Neural cell (in vitro differentiated cells): ENCODE results near the gene IWS1. TPM values are rescaled to one million over a fixed set of nuclear protein-coding genes. Genes with fewer than 3 reads are reported as not detected.

ENCODE experiments used
- H2AFZ ChIP-seq: fragments of 200-600, 300-800 bp; sonication (generic), shearing (Covaris generic); 2 replicates; pipeline ENCODE4 v1.6.0; 2014; ENCODE audit warnings: low read depth, mild to moderate bottlenecking, antibody characterized with exemption, low read length, moderate library complexity
- H3F3A ChIP-seq: fragments of 200-600 bp; shearing (Covaris generic); 2 replicates; pipeline ENCODE4 v1.6.1; 2016; ENCODE audit warnings: mild to moderate bottlenecking, moderate library complexity, mixed read lengths, antibody characterized with exemption, low read length; ENCODE audit not compliant: insufficient read depth, poor library complexity, severe bottlenecking
- H3K27ac ChIP-seq: fragments of 200-600, 300-800 bp; sonication (generic), shearing (Covaris generic); 2 replicates; pipeline ENCODE4 v1.5.1; 2014; ENCODE audit warnings: mild to moderate bottlenecking, low read length, moderate library complexity
- H3K27me3 ChIP-seq: fragments of 300-800, 200-600 bp; sonication (generic), shearing (Covaris generic); 2 replicates; pipeline ENCODE4 v1.6.0; 2014; ENCODE audit warnings: mild to moderate bottlenecking, low read depth, low read length, moderate library complexity; ENCODE audit not compliant: insufficient read depth
- H3K36me3 ChIP-seq: fragments of 300-800, 200-600 bp; sonication (generic), shearing (Covaris generic); 2 replicates; pipeline ENCODE4 v1.5.1; 2014; ENCODE audit warnings: mild to moderate bottlenecking, antibody characterized with exemption, low read length, moderate library complexity; ENCODE audit not compliant: insufficient read depth
- H3K4me2 ChIP-seq: fragments of 300-800, 200-600 bp; sonication (generic), shearing (Covaris generic); 2 replicates; pipeline ENCODE4 v1.6.0; 2014; ENCODE audit warnings: mild to moderate bottlenecking, low read length
- H3K4me3 ChIP-seq: fragments of 300-800, 200-600 bp; sonication (generic), shearing (Covaris generic); 2 replicates; pipeline ENCODE4 v1.5.1; 2014; ENCODE audit warnings: mild to moderate bottlenecking, low read length, moderate library complexity
- H3K79me2 ChIP-seq: fragments of 200-600 bp; shearing (Covaris generic); replicated peaks from 2 replicates; pipeline ENCODE4 v1.6.0; 2014; ENCODE audit warnings: mild to moderate bottlenecking, low read length, moderate library complexity; ENCODE audit not compliant: insufficient read depth
- H3K9ac ChIP-seq: fragments of 300-800, 200-600 bp; sonication (generic), shearing (Covaris generic); 2 replicates; pipeline ENCODE4 v1.6.1; 2016; ENCODE audit warnings: mild to moderate bottlenecking, low read length, mixed read lengths
- H3K9me2 ChIP-seq: fragments of 200-600 bp; shearing (Covaris generic); 2 replicates; pipeline ENCODE4 v1.6.1; 2016; ENCODE audit warnings: mild to moderate bottlenecking, low read length, mixed read lengths; ENCODE audit not compliant: insufficient read depth
- H3K9me3 ChIP-seq: fragments of 200-600, 300-800 bp; sonication (generic), shearing (Covaris generic); 2 replicates; pipeline ENCODE4 v1.6.1; 2016; ENCODE audit warnings: mild to moderate bottlenecking, mixed run types, low read length, moderate library complexity, mixed read lengths
- H4K20me1 ChIP-seq: fragments of 200-600 bp; shearing (Covaris generic); 2 replicates; pipeline ENCODE4 v1.6.1; 2016; ENCODE audit warnings: mild to moderate bottlenecking, mixed run types; ENCODE audit not compliant: insufficient read depth
- EP300 ChIP-seq: fragments of 450-650 bp; conservative IDR thresholded peaks from 2 replicates; pipeline ENCODE4 v1.6.1; 2014; ENCODE audit warnings: antibody characterized with exemption, mild to moderate bottlenecking, moderate library complexity; ENCODE audit not compliant: poor library complexity, severe bottlenecking
- EZH2 ChIP-seq: fragments of 200-600, 300-800 bp; shearing (Covaris generic), sonication (generic); IDR thresholded peaks from 2 replicates; pipeline ENCODE4 v1.6.1; 2014; ENCODE audit warnings: antibody characterized with exemption, low read length, borderline replicate concordance, mild to moderate bottlenecking; ENCODE audit not compliant: insufficient read depth, poor library complexity, severe bottlenecking
- MXI1 ChIP-seq: fragments of 450-650 bp; conservative IDR thresholded peaks from 2 replicates; pipeline ENCODE4 v1.6.1; 2014; ENCODE audit warnings: antibody characterized with exemption, mild to moderate bottlenecking; ENCODE audit not compliant: poor library complexity, severe bottlenecking
- POLR2AphosphoS5 ChIP-seq: IDR thresholded peaks from 2 replicates; pipeline ENCODE4 v1.6.1; 2012
- RAD21 ChIP-seq: fragments of 450-650 bp; conservative IDR thresholded peaks from 2 replicates; pipeline ENCODE4 v1.6.1; 2014; ENCODE audit warnings: antibody characterized with exemption, mild to moderate bottlenecking, moderate library complexity
- SMC3 ChIP-seq: fragments of 450-650 bp; conservative IDR thresholded peaks from 2 replicates; pipeline ENCODE4 v1.6.1; 2014; ENCODE audit warnings: antibody characterized with exemption, mild to moderate bottlenecking, moderate library complexity; ENCODE audit not compliant: poor library complexity
- TAF1 ChIP-seq: IDR thresholded peaks from 2 replicates; pipeline ENCODE4 v1.6.1; 2012; ENCODE audit warnings: low read depth
- polyA plus RNA-seq: library from polyadenylated mRNA; depleted of rRNA; stranded (reverse); fragments of >200 nt; gene quantifications from 2 replicates; pipeline ENCODE4 v1.2.3, GENCODE V29; 2014
- TF ChIP-seq, protein P1 (sequence below): fragments of 450-650 bp; IDR thresholded peaks from 2 replicates; pipeline ENCODE4 v1.5.1; 2014; ENCODE audit warnings: antibody characterized with exemption, mild to moderate bottlenecking, moderate library complexity; ENCODE audit not compliant: poor library complexity, severe bottlenecking
- TF ChIP-seq, protein P2 (sequence below): IDR thresholded peaks from 2 replicates; pipeline ENCODE4 v1.6.1; 2012; ENCODE audit warnings: borderline replicate concordance

IWS1 gene
- polyA plus RNA-seq, 1 donor from 2014 or later = 49.3 TPM

DNA sequence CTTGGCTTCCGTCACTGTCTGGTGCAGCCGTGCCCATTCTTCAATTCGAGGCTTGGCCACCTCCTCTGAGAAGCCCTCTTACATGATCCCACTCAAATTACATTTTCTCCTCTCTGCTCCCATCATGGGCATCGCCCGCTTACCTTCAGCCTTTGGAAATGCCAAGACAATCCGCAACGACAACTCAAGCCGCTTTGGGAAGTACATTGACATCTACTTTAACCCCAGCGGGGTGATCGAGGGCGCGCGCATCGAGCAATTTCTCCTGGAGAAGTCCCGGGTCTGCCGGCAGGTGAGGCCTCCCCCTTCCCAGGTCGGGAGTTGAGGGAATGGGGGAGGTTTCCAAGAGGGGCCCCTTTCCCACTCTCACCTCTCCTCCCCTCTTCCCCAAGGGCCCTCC lies 47.5 kb upstream of the IWS1 start:
- H3K27me3 ChIP-seq = no peaks in the 10 kb centered on the region
- H3K4me2 ChIP-seq = no peak overlapping the region
- no peak for TF ChIP-seq EP300
- TF ChIP-seq EZH2 = no peak
- no peak for TF ChIP-seq POLR2AphosphoS5
- TF ChIP-seq, protein P1, sequence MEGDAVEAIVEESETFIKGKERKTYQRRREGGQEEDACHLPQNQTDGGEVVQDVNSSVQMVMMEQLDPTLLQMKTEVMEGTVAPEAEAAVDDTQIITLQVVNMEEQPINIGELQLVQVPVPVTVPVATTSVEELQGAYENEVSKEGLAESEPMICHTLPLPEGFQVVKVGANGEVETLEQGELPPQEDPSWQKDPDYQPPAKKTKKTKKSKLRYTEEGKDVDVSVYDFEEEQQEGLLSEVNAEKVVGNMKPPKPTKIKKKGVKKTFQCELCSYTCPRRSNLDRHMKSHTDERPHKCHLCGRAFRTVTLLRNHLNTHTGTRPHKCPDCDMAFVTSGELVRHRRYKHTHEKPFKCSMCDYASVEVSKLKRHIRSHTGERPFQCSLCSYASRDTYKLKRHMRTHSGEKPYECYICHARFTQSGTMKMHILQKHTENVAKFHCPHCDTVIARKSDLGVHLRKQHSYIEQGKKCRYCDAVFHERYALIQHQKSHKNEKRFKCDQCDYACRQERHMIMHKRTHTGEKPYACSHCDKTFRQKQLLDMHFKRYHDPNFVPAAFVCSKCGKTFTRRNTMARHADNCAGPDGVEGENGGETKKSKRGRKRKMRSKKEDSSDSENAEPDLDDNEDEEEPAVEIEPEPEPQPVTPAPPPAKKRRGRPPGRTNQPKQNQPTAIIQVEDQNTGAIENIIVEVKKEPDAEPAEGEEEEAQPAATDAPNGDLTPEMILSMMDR = no peak
- no peak for TF ChIP-seq TAF1
- no peak for TF ChIP-seq MXI1
- no peak for TF ChIP-seq RAD21
- TF ChIP-seq, protein P2, sequence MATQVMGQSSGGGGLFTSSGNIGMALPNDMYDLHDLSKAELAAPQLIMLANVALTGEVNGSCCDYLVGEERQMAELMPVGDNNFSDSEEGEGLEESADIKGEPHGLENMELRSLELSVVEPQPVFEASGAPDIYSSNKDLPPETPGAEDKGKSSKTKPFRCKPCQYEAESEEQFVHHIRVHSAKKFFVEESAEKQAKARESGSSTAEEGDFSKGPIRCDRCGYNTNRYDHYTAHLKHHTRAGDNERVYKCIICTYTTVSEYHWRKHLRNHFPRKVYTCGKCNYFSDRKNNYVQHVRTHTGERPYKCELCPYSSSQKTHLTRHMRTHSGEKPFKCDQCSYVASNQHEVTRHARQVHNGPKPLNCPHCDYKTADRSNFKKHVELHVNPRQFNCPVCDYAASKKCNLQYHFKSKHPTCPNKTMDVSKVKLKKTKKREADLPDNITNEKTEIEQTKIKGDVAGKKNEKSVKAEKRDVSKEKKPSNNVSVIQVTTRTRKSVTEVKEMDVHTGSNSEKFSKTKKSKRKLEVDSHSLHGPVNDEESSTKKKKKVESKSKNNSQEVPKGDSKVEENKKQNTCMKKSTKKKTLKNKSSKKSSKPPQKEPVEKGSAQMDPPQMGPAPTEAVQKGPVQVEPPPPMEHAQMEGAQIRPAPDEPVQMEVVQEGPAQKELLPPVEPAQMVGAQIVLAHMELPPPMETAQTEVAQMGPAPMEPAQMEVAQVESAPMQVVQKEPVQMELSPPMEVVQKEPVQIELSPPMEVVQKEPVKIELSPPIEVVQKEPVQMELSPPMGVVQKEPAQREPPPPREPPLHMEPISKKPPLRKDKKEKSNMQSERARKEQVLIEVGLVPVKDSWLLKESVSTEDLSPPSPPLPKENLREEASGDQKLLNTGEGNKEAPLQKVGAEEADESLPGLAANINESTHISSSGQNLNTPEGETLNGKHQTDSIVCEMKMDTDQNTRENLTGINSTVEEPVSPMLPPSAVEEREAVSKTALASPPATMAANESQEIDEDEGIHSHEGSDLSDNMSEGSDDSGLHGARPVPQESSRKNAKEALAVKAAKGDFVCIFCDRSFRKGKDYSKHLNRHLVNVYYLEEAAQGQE = no peak
- no peak for TF ChIP-seq SMC3
- no peak overlapping the region for H3K27ac ChIP-seq
- no peak overlapping the region for H2AFZ ChIP-seq
- no peaks in the 10 kb centered on the region for H3K36me3 ChIP-seq
- H3K9me3 ChIP-seq = no peaks in the 10 kb centered on the region
- no peak overlapping the region for H3K4me3 ChIP-seq
- no peaks in the 10 kb centered on the region for H3F3A ChIP-seq
- H3K9ac ChIP-seq = no peak overlapping the region
- no peaks in the 10 kb centered on the region for H3K9me2 ChIP-seq
- no peaks in the 10 kb centered on the region for H4K20me1 ChIP-seq
- H3K79me2 ChIP-seq = no peaks in the 10 kb centered on the region

- no peaks in the 10 kb centered on the region for H3K9me3 ChIP-seq
- H3K27me3 ChIP-seq = no peaks in the 10 kb centered on the region
- H3K27ac ChIP-seq = no peak overlapping the region
- no peak for TF ChIP-seq EP300
- TF ChIP-seq, protein P2 = no peak
- TF ChIP-seq, protein P1 = no peak
- TF ChIP-seq POLR2AphosphoS5 = no peak
- TF ChIP-seq TAF1 = no peak
- no peak for TF ChIP-seq MXI1
- no peaks in the 10 kb centered on the region for H3K36me3 ChIP-seq
- no peaks in the 10 kb centered on the region for H3F3A ChIP-seq
- no peak overlapping the region for H3K4me2 ChIP-seq
- H3K9me2 ChIP-seq = no peaks in the 10 kb centered on the region
- H2AFZ ChIP-seq = no peak overlapping the region
- H3K9ac ChIP-seq = no peak overlapping the region
- H3K4me3 ChIP-seq = no peak overlapping the region
- H4K20me1 ChIP-seq = no peaks in the 10 kb centered on the region
- no peaks in the 10 kb centered on the region for H3K79me2 ChIP-seq
These were observed 47.0 kb upstream of the IWS1 start for GRCh38 chr2:127573298-127573697.
